Activated naive CD8-positive, alpha-beta T cell treated with anti-CD3 and anti-CD28 coated beads, Interleukin-2, amount 50 U/mL, for 16 hours (primary cell): ENCODE results near the gene IQCH.

Experiments used
- DNase-seq: peaks from one replicate; pipeline ENCODE4 v3.0.0-alpha.2; 2020; ENCODE audit warnings: low read depth, low spot score

IQCH gene

GRCh38 chr15:67394873-67395639 is 140.5 kb downstream of the IQCH start:
- no peak for DNase-seq

GRCh38 chr15:67396114-67396513 is 141.5 kb downstream of the IQCH start:
- no peak for DNase-seq

- no peak for DNase-seq
Measured at GRCh38 chr15:67397139-67397538, 142.6 kb downstream of the IQCH start.

GRCh38 chr15:67399925-67400324 is 145.3 kb downstream of the IQCH start:
- DNase-seq, result no peak

- no peak for DNase-seq
Measured at GRCh38 chr15:67400890-67401289, 146.3 kb downstream of the IQCH start.

- no peak for DNase-seq
Measured at GRCh38 chr15:67401336-67401735, 146.8 kb downstream of the IQCH start.

- no peak for DNase-seq
Measured at GRCh38 chr15:67403428-67404154, 149.0 kb downstream of the IQCH start.

GRCh38 chr15:67405208-67406191 is 150.9 kb downstream of the IQCH start:
- DNase-seq, result no peak

GRCh38 chr15:67406257-67406861 is 151.8 kb downstream of the IQCH start:
- no peak for DNase-seq

GRCh38 chr15:67407786-67408185 is 153.2 kb downstream of the IQCH start:
- DNase-seq, result no peak

- DNase-seq, result no peak
Measured at GRCh38 chr15:67409175-67409574, 154.6 kb downstream of the IQCH start.

- no peak for DNase-seq
Measured at GRCh38 chr15:67411486-67411885, 156.9 kb downstream of the IQCH start.

GRCh38 chr15:67413770-67414390 is 159.3 kb downstream of the IQCH start:
- DNase-seq, result no peak

- no peak for DNase-seq
Measured at GRCh38 chr15:67415181-67415580, 160.6 kb downstream of the IQCH start.

GRCh38 chr15:67416891-67417290 is 162.3 kb downstream of the IQCH start:
- no peak for DNase-seq

GRCh38 chr15:67419705-67420104 is 165.1 kb downstream of the IQCH start:
- DNase-seq, result no peak

- no peak for DNase-seq
Measured at GRCh38 chr15:67420137-67420536, 165.6 kb downstream of the IQCH start.

GRCh38 chr15:67421105-67421504 is 166.5 kb downstream of the IQCH start:
- no peak for DNase-seq

- no peak for DNase-seq
Measured at GRCh38 chr15:67422296-67422695, 167.7 kb downstream of the IQCH start.

- DNase-seq, result no peak
Measured at GRCh38 chr15:67433495-67434099, 179.0 kb downstream of the IQCH start.
